ENCODE data around the gene LCNL1. TPM values are rescaled to one million over a fixed set of nuclear protein-coding genes. Genes with fewer than 3 reads are reported as not detected.

LCNL1 gene
- total RNA-seq, 1 experiment from 2014 or later, result not detected

GRCh38 chr9:137015976-137016375 is 33.2 kb downstream of the LCNL1 start:
- DNase-seq (ENCODE audit: low spot score), result no peak
- Histone ChIP-seq H3K36me3 (ENCODE audit: insufficient read depth, low read length, poor library complexity, severe bottlenecking) (peaks cover 4% of the 10 kb centered on the region), H3K27ac (ENCODE audit: low read depth, low read length, poor library complexity, severe bottlenecking) (no peak overlapping the region), H3K9me3 (ENCODE audit: low read depth, low read length, poor library complexity, severe bottlenecking) (no peaks in the 10 kb centered on the region), H3K27me3 (replicated peaks; ENCODE audit: insufficient read depth, low read depth, low read length, poor library complexity) (no peaks in the 10 kb centered on the region), H3K4me1 (ENCODE audit: insufficient read depth, low read length, poor library complexity, severe bottlenecking) (no peaks in the 10 kb centered on the region), H3K4me3 (ENCODE audit: low read depth, low read length, poor library complexity, severe bottlenecking) (no peak overlapping the region)
- intact Hi-C loops (cut with micrococcal nuclease; ENCODE audit: unreplicated experiment), result no loop called here
- ChIA-PET CTCF (no interaction called here), POLR2A (ENCODE audit: low non-redundant PET) (no interaction called here)
- BruUV-seq (replicated peaks), result no TSS peak
- TF ChIP-seq, protein P1, sequence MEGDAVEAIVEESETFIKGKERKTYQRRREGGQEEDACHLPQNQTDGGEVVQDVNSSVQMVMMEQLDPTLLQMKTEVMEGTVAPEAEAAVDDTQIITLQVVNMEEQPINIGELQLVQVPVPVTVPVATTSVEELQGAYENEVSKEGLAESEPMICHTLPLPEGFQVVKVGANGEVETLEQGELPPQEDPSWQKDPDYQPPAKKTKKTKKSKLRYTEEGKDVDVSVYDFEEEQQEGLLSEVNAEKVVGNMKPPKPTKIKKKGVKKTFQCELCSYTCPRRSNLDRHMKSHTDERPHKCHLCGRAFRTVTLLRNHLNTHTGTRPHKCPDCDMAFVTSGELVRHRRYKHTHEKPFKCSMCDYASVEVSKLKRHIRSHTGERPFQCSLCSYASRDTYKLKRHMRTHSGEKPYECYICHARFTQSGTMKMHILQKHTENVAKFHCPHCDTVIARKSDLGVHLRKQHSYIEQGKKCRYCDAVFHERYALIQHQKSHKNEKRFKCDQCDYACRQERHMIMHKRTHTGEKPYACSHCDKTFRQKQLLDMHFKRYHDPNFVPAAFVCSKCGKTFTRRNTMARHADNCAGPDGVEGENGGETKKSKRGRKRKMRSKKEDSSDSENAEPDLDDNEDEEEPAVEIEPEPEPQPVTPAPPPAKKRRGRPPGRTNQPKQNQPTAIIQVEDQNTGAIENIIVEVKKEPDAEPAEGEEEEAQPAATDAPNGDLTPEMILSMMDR (conservative IDR thresholded peaks at IDR 0.05; ENCODE audit: low read depth, low read length), result no peak
- TF ChIP-seq EZH2 (IDR thresholded peaks at IDR 0.05; ENCODE audit: borderline replicate concordance, low read depth, low read length, poor library complexity, severe bottlenecking), result no peak

DNA sequence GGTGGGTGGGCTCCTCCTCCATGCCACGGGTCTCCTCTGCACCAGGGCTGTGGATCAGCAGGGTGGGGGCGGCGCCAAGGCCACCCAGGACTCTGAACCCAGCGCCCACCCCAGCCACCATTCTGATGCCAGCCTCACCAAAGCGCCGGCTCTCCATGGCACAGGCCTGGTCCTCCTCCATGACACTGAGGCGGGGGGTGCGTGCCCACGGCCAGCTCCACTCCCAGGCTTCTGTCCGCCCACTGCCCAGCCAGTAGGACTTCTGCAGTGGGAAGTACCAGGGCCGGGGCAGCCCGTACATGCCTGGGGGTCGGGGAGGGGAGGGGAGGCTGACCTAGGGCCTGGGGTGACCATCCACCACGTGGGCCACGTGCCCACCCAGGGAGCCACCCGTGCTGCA is 33.6 kb downstream of the LCNL1 start:
- POLR2A ChIA-PET (ENCODE audit: low non-redundant PET), result no interaction called here
- CTCF ChIA-PET, result no interaction called here
- H3K9me3 ChIP-seq (ENCODE audit: low read depth, low read length, poor library complexity, severe bottlenecking), result no peaks in the 10 kb centered on the region
- no peaks in the 10 kb centered on the region for H3K27me3 ChIP-seq (replicated peaks; ENCODE audit: insufficient read depth, low read depth, low read length, poor library complexity)
- DNase-seq (ENCODE audit: low spot score), result no peak
- H3K4me1 ChIP-seq (ENCODE audit: insufficient read depth, low read length, poor library complexity, severe bottlenecking), result no peaks in the 10 kb centered on the region
- intact Hi-C loops (cut with micrococcal nuclease; ENCODE audit: unreplicated experiment), result no loop called here
- H3K4me3 ChIP-seq (ENCODE audit: low read depth, low read length, poor library complexity, severe bottlenecking), result no peak overlapping the region
- H3K27ac ChIP-seq (ENCODE audit: low read depth, low read length, poor library complexity, severe bottlenecking), result no peak overlapping the region
- H3K36me3 ChIP-seq (ENCODE audit: insufficient read depth, low read length, poor library complexity, severe bottlenecking), result peaks cover 4% of the 10 kb centered on the region
- BruUV-seq (replicated peaks), result no TSS peak
- TF ChIP-seq, protein P1 (conservative IDR thresholded peaks at IDR 0.05; ENCODE audit: low read depth, low read length), result no peak
- no peak for TF ChIP-seq EZH2 (IDR thresholded peaks at IDR 0.05; ENCODE audit: borderline replicate concordance, low read depth, low read length, poor library complexity, severe bottlenecking)

GRCh38 chr9:137017071-137017470 is 34.3 kb downstream of the LCNL1 start:
- Histone ChIP-seq H3K4me3 (ENCODE audit: low read depth, low read length, poor library complexity, severe bottlenecking) (no peak overlapping the region), H3K36me3 (ENCODE audit: insufficient read depth, low read length, poor library complexity, severe bottlenecking) (peaks cover 4% of the 10 kb centered on the region), H3K27ac (ENCODE audit: low read depth, low read length, poor library complexity, severe bottlenecking) (no peak overlapping the region), H3K4me1 (ENCODE audit: insufficient read depth, low read length, poor library complexity, severe bottlenecking) (no peaks in the 10 kb centered on the region), H3K9me3 (ENCODE audit: low read depth, low read length, poor library complexity, severe bottlenecking) (no peaks in the 10 kb centered on the region), H3K27me3 (replicated peaks; ENCODE audit: insufficient read depth, low read depth, low read length, poor library complexity) (no peaks in the 10 kb centered on the region)
- CTCF ChIA-PET, result no interaction called here
- intact Hi-C loops (cut with micrococcal nuclease; ENCODE audit: unreplicated experiment), result no loop called here
- DNase-seq (ENCODE audit: low spot score), result no peak
- POLR2A ChIA-PET (ENCODE audit: low non-redundant PET), result no interaction called here
- TF ChIP-seq, protein P1 (conservative IDR thresholded peaks at IDR 0.05; ENCODE audit: low read depth, low read length), result no peak
- TF ChIP-seq EZH2 (IDR thresholded peaks at IDR 0.05; ENCODE audit: borderline replicate concordance, low read depth, low read length, poor library complexity, severe bottlenecking), result no peak
- no TSS peak for BruUV-seq (replicated peaks)

Data from A673 (cell line).